ENCODE measurements around the gene PGGHG.

Gene PGGHG

GRCh38 chr11:270451-271318 is 18.2 kb upstream of the PGGHG start:
- no peak overlapping the region for H3K4me3 ChIP-seq (ENCODE audit: low read length)
- H3K9me3 ChIP-seq (ENCODE audit: insufficient read depth, low read depth, low read length) = peaks cover 3% of the 10 kb centered on the region
- H3K27ac ChIP-seq (ENCODE audit: low read length) = no peak overlapping the region
- no peak overlapping the region for H3K9ac ChIP-seq (ENCODE audit: low read depth, low read length)
- peaks cover 5% of the 10 kb centered on the region; the same call in 1 of the 2 replicates for H3K4me1 ChIP-seq (ENCODE audit: insufficient read depth, low read length)
- H3K36me3 ChIP-seq (ENCODE audit: insufficient read depth, low read depth, low read length) = no peaks in the 10 kb centered on the region
- H3K27me3 ChIP-seq (ENCODE audit: insufficient read depth, low read length) = 0 out of 2 replicates have a peak, but pooled peaks cover 5% of the 10 kb centered on the region

- Histone ChIP-seq H3K36me3 (ENCODE audit: insufficient read depth, low read depth, low read length) (no peaks in the 10 kb centered on the region), H3K27ac (ENCODE audit: low read length) (no peak overlapping the region), H3K4me1 (ENCODE audit: insufficient read depth, low read length) (peaks cover 5% of the 10 kb centered on the region; the same call in 1 of the 2 replicates), H3K9ac (ENCODE audit: low read depth, low read length) (no peak overlapping the region), H3K27me3 (ENCODE audit: insufficient read depth, low read length) (0 out of 2 replicates have a peak, but pooled peaks cover 5% of the 10 kb centered on the region), H3K9me3 (ENCODE audit: insufficient read depth, low read depth, low read length) (peaks cover 3% of the 10 kb centered on the region), H3K4me3 (ENCODE audit: low read length) (no peak overlapping the region)
Measured at GRCh38 chr11:271319-271715, 17.6 kb upstream of the PGGHG start.

- Histone ChIP-seq H3K4me1 (ENCODE audit: insufficient read depth, low read length) (peaks cover 5% of the 10 kb centered on the region; the same call in 1 of the 2 replicates), H3K27me3 (ENCODE audit: insufficient read depth, low read length) (0 out of 2 replicates have a peak, but pooled peaks cover 5% of the 10 kb centered on the region), H3K9ac (ENCODE audit: low read depth, low read length) (no peak overlapping the region), H3K4me3 (ENCODE audit: low read length) (no peak overlapping the region), H3K36me3 (ENCODE audit: insufficient read depth, low read depth, low read length) (no peaks in the 10 kb centered on the region), H3K9me3 (ENCODE audit: insufficient read depth, low read depth, low read length) (no peaks in the 10 kb centered on the region), H3K27ac (ENCODE audit: low read length) (no peak overlapping the region)
Measured at GRCh38 chr11:272195-272930, 16.6 kb upstream of the PGGHG start.

GRCh38 chr11:272931-273198 is 16.1 kb upstream of the PGGHG start:
- Histone ChIP-seq H3K9me3 (ENCODE audit: insufficient read depth, low read depth, low read length) (no peaks in the 10 kb centered on the region), H3K36me3 (ENCODE audit: insufficient read depth, low read depth, low read length) (no peaks in the 10 kb centered on the region), H3K4me1 (ENCODE audit: insufficient read depth, low read length) (peaks cover 5% of the 10 kb centered on the region; the same call in 1 of the 2 replicates)

DNA sequence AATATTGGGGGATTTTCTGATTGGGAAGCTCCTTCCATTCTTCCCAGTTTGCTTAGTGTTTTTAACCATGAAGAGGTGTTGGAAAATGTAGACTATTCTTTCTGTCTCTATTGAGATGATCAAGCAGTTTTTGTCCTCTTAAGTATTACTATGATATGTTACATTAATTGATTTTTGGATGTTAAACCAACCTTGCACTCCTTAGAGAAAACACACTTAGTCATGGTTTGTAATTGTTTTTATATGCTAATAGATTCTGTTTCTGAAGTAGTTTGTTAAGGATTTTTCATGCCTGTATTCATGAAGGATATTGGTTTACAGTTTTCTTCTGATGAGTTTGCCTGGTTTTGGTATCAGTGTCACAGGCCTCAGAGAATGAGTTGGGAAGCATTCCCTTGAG is 12.7 kb upstream of the PGGHG start:
- H3K27me3 ChIP-seq (ENCODE audit: insufficient read depth, low read length) = peaks cover 38% of the 10 kb centered on the region
- no peaks in the 10 kb centered on the region for H3K9me3 ChIP-seq (ENCODE audit: insufficient read depth, low read depth, low read length)
- no peak overlapping the region for H3K4me3 ChIP-seq (ENCODE audit: low read length)
- no peak overlapping the region for H3K27ac ChIP-seq (ENCODE audit: low read length)
- no peak overlapping the region for H3K9ac ChIP-seq (ENCODE audit: low read depth, low read length)
- H3K36me3 ChIP-seq (ENCODE audit: insufficient read depth, low read depth, low read length) = no peaks in the 10 kb centered on the region
- no peaks in the 10 kb centered on the region; the same call in 1 of the 2 replicates for H3K4me1 ChIP-seq (ENCODE audit: insufficient read depth, low read length)

More at GRCh38 chr11:272931-273198, 16.1 kb upstream of the PGGHG start:
- Histone ChIP-seq H3K9ac (ENCODE audit: low read depth, low read length) (no peak overlapping the region), H3K27ac (ENCODE audit: low read length) (no peak overlapping the region), H3K27me3 (ENCODE audit: insufficient read depth, low read length) (peaks cover 10% of the 10 kb centered on the region; the same call in 1 of the 2 replicates), H3K4me3 (ENCODE audit: low read length) (no peak overlapping the region)

DNA sequence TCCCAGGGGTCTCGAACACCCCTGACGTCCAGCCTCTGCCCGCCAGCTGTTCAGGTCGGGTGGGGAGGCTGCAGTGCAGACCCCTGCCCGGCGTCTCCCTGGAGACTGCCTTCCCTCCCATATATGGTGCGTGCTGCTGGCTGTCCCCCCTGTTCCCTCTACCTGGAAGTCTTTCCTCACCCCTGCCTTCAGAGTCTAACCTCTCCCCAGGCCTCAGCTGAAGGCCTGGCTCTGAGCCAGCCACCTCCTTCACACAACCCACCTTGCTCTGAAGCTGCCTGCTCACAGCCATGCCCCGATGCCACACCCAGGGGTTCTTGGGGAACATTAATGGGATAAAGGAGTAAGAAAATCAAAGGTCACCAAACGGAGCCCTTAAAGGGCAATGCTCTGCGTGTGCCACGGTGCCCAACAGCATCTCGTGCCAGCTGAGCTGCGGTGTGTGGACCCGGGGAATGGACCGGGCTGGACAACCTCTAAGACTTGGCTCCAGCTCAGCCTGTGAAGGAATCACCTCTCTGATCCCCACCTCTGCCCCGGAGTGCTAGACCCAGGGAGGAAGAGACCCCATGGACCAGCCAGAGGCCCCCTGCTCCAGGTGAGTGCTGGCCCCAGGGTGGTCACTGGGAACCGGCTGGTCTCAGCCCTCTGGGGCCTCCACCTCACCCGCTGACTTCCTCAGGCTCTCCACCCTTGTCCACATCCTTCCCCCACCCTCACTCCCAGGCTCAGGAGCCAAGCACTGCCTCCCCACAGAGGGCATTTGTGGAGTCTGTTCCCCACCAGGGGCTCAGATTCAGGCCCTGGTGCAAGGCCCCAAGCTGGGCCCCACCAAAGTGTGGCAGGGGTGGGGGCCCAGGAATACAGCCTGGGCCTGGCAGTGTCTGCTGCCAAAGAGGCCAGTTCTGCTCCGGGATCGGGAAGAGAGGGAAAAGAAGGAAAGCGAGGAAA is 10.7 kb upstream of the PGGHG start, which contains the start of gene NLRP6:
Gene NLRP6, plus strand, starts transcription at position 407 of the 951 bp plus-strand sequence. Its CDS starts 163 bp downstream, at position 570.
- H3K27me3 ChIP-seq (ENCODE audit: insufficient read depth, low read length) = peaks cover 57% of the 10 kb centered on the region
- H3K4me3 ChIP-seq (ENCODE audit: low read length) = no peak within 1 kb of the TSS
- H3K4me1 ChIP-seq (ENCODE audit: insufficient read depth, low read length) = no peaks in the 10 kb centered on the region; the same call in 1 of the 2 replicates
- no peak within 1 kb of the TSS for H3K9ac ChIP-seq (ENCODE audit: low read depth, low read length)
- H3K36me3 ChIP-seq (ENCODE audit: insufficient read depth, low read depth, low read length) = no peaks in the 10 kb centered on the region
- H3K27ac ChIP-seq (ENCODE audit: low read length) = no peak within 1 kb of the TSS
- H3K9me3 ChIP-seq (ENCODE audit: insufficient read depth, low read depth, low read length) = no peaks in the 10 kb centered on the region

DNA sequence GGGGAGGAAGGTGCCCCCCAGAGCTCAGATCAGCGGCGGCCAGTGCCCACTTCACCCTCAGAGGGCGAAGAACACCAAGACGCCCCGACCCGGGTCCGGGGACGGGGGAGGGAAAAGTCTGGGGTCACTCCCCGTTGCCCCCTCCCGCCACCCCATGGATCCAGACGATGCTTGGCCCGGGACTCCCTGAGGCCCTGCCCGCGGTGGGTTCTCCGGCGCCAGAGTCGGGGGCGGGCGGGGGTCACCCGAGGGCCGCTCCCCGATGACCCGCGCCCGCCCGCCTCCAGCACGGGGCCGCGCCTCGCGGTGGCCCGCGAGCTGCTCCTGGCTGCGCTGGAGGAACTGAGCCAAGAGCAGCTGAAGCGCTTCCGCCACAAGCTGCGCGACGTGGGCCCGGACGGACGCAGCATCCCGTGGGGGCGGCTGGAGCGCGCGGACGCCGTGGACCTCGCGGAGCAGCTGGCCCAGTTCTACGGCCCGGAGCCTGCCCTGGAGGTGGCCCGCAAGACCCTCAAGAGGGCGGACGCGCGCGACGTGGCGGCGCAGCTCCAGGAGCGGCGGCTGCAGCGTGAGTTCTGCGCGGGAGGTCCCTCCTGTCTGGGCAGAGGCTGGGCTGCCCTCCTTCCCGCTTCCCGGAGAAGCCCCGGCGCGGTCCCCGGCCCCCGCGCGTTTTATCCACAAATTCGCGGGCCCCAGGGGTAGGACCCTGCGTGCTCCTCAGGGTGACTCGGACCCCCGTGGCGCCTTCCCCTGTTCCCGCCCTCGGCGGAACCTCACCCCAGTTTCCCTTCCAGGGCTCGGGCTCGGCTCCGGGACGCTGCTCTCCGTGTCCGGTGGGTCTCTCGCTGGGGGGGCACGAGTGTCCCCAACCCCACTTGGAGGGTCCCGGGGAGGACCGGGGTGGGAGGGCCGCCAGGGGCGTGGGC is 9.6 kb upstream of the PGGHG start:
- H3K36me3 ChIP-seq (ENCODE audit: insufficient read depth, low read depth, low read length) = no peaks in the 10 kb centered on the region
- H3K9ac ChIP-seq (ENCODE audit: low read depth, low read length) = no peak overlapping the region
- peak overlapping the region; percentile 13; the same call in 1 of the 2 replicates for H3K4me3 ChIP-seq (ENCODE audit: low read length)
- no peaks in the 10 kb centered on the region; the same call in 1 of the 2 replicates for H3K4me1 ChIP-seq (ENCODE audit: insufficient read depth, low read length)
- H3K27me3 ChIP-seq (ENCODE audit: insufficient read depth, low read length) = peaks cover 57% of the 10 kb centered on the region
- no peak overlapping the region for H3K27ac ChIP-seq (ENCODE audit: low read length)
- no peaks in the 10 kb centered on the region for H3K9me3 ChIP-seq (ENCODE audit: insufficient read depth, low read depth, low read length)

DNA sequence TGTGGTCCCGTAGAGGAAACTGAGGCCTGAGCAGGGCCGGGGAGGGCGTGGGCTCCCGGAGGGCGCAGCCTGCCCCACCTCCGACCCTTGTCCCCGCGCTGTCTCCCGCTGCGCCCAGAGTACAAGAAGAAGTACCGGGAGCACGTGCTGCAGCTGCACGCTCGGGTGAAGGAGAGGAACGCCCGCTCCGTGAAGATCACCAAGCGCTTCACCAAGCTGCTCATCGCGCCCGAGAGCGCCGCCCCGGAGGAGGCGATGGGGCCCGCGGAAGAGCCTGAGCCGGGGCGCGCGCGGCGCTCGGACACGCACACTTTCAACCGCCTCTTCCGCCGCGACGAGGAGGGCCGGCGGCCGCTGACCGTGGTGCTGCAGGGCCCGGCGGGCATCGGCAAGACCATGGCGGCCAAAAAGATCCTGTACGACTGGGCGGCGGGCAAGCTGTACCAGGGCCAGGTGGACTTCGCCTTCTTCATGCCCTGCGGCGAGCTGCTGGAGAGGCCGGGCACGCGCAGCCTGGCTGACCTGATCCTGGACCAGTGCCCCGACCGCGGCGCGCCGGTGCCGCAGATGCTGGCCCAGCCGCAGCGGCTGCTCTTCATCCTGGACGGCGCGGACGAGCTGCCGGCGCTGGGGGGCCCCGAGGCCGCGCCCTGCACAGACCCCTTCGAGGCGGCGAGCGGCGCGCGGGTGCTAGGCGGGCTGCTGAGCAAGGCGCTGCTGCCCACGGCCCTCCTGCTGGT is 8.8 kb upstream of the PGGHG start:
- Histone ChIP-seq H3K9ac (ENCODE audit: low read depth, low read length) (no peak overlapping the region), H3K4me3 (ENCODE audit: low read length) (peak overlapping the region; percentile 13; the same call in 1 of the 2 replicates), H3K36me3 (ENCODE audit: insufficient read depth, low read depth, low read length) (no peaks in the 10 kb centered on the region), H3K27ac (ENCODE audit: low read length) (no peak overlapping the region), H3K9me3 (ENCODE audit: insufficient read depth, low read depth, low read length) (no peaks in the 10 kb centered on the region), H3K27me3 (ENCODE audit: insufficient read depth, low read length) (peaks cover 57% of the 10 kb centered on the region), H3K4me1 (ENCODE audit: insufficient read depth, low read length) (no peaks in the 10 kb centered on the region; the same call in 1 of the 2 replicates)

DNA sequence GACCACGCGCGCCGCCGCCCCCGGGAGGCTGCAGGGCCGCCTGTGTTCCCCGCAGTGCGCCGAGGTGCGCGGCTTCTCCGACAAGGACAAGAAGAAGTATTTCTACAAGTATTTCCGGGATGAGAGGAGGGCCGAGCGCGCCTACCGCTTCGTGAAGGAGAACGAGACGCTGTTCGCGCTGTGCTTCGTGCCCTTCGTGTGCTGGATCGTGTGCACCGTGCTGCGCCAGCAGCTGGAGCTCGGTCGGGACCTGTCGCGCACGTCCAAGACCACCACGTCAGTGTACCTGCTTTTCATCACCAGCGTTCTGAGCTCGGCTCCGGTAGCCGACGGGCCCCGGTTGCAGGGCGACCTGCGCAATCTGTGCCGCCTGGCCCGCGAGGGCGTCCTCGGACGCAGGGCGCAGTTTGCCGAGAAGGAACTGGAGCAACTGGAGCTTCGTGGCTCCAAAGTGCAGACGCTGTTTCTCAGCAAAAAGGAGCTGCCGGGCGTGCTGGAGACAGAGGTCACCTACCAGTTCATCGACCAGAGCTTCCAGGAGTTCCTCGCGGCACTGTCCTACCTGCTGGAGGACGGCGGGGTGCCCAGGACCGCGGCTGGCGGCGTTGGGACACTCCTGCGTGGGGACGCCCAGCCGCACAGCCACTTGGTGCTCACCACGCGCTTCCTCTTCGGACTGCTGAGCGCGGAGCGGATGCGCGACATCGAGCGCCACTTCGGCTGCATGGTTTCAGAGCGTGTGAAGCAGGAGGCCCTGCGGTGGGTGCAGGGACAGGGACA is 8.0 kb upstream of the PGGHG start:
- no peak overlapping the region for H3K4me3 ChIP-seq (ENCODE audit: low read length)
- H3K9me3 ChIP-seq (ENCODE audit: insufficient read depth, low read depth, low read length) = no peaks in the 10 kb centered on the region
- H3K27ac ChIP-seq (ENCODE audit: low read length) = no peak overlapping the region
- H3K9ac ChIP-seq (ENCODE audit: low read depth, low read length) = no peak overlapping the region
- no peaks in the 10 kb centered on the region for H3K36me3 ChIP-seq (ENCODE audit: insufficient read depth, low read depth, low read length)
- H3K4me1 ChIP-seq (ENCODE audit: insufficient read depth, low read length) = no peaks in the 10 kb centered on the region
- H3K27me3 ChIP-seq (ENCODE audit: insufficient read depth, low read length) = peaks cover 57% of the 10 kb centered on the region

Data from iPS-20b (cell line).